OCI-LY7 (cell line): ENCODE results near the gene ZBTB8OS.

Source experiments
- EZH2phosphoT487 ChIP-seq: fragments of 200-600 bp; sonication (generic); IDR thresholded peaks from 2 replicates; pipeline ENCODE4 v1.6.1; 2018; ENCODE audit warnings: low read depth, borderline replicate concordance, mild to moderate bottlenecking, mixed run types, antibody characterized with exemption, low read length, moderate library complexity, mixed read lengths
- TF ChIP-seq, protein P1 (sequence below): fragments of 200-600 bp; sonication (generic); conservative IDR thresholded peaks from 2 replicates; pipeline ENCODE4 v1.5.1; 2014; ENCODE audit warnings: mild to moderate bottlenecking, antibody characterized with exemption, low read length, moderate library complexity, mixed read lengths

DNA sequence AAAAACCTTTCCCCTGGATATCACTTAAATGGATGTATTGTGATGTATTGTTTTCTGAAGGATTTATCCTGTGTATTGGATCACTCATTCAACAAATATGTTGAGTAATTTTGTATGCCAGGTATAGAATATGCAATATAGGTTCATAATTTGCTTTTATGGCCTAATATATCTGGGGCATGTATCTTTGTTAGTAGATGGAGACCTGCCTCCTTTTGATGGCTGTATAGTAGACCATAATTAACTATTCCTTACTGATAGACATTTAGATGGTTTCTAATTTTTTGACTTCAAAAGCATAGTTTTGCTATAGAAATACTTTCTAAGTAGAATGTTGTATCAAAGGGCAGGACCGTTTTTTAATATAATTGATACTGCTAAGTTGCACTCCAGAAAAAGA, 9.2 kb upstream of the ZBTB8OS start:
- TF ChIP-seq, protein P1, sequence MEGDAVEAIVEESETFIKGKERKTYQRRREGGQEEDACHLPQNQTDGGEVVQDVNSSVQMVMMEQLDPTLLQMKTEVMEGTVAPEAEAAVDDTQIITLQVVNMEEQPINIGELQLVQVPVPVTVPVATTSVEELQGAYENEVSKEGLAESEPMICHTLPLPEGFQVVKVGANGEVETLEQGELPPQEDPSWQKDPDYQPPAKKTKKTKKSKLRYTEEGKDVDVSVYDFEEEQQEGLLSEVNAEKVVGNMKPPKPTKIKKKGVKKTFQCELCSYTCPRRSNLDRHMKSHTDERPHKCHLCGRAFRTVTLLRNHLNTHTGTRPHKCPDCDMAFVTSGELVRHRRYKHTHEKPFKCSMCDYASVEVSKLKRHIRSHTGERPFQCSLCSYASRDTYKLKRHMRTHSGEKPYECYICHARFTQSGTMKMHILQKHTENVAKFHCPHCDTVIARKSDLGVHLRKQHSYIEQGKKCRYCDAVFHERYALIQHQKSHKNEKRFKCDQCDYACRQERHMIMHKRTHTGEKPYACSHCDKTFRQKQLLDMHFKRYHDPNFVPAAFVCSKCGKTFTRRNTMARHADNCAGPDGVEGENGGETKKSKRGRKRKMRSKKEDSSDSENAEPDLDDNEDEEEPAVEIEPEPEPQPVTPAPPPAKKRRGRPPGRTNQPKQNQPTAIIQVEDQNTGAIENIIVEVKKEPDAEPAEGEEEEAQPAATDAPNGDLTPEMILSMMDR: no peak
- TF ChIP-seq EZH2phosphoT487: no peak
